ENCODE measurements around the gene CPM.

DNA sequence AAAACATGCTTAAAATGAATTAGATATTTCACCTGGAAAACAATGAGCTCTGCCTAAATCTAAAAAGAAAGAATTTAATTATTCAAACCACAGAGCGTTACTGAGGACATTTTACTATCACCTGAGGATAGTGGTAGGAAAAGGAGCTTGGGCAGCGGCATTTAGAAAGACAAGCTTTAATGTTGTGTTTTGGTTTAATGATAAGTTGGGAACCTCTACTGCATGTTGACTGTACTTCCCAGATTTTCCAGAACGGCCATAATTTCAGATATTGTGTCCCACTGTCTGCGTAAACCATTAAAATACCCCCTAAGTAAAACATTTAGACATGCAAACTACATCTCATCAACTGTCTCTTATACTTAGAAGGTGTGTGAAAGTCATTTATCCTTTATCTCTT lies 55.4 kb downstream of the CPM start:
- TF ChIP-seq, protein P1, sequence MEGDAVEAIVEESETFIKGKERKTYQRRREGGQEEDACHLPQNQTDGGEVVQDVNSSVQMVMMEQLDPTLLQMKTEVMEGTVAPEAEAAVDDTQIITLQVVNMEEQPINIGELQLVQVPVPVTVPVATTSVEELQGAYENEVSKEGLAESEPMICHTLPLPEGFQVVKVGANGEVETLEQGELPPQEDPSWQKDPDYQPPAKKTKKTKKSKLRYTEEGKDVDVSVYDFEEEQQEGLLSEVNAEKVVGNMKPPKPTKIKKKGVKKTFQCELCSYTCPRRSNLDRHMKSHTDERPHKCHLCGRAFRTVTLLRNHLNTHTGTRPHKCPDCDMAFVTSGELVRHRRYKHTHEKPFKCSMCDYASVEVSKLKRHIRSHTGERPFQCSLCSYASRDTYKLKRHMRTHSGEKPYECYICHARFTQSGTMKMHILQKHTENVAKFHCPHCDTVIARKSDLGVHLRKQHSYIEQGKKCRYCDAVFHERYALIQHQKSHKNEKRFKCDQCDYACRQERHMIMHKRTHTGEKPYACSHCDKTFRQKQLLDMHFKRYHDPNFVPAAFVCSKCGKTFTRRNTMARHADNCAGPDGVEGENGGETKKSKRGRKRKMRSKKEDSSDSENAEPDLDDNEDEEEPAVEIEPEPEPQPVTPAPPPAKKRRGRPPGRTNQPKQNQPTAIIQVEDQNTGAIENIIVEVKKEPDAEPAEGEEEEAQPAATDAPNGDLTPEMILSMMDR (IDR thresholded peaks at IDR 0.05): no peak
- TF ChIP-seq EP300 (IDR thresholded peaks at IDR 0.05) (no peak), POLR2A (IDR thresholded peaks at IDR 0.05) (no peak)
